Regular cardiac myocyte (primary cell): ENCODE results near the gene AMDHD2. TPM values are rescaled to one million over a fixed set of nuclear protein-coding genes. Genes with fewer than 3 reads are reported as not detected.

Experiments
- total RNA-seq: library from RNA; depleted of rRNA; stranded (reverse); fragments of >200 nt; gene quantifications from 2 replicates; pipeline ENCODE4 v1.2.3, GENCODE V29; 2014

Gene AMDHD2, protein sequence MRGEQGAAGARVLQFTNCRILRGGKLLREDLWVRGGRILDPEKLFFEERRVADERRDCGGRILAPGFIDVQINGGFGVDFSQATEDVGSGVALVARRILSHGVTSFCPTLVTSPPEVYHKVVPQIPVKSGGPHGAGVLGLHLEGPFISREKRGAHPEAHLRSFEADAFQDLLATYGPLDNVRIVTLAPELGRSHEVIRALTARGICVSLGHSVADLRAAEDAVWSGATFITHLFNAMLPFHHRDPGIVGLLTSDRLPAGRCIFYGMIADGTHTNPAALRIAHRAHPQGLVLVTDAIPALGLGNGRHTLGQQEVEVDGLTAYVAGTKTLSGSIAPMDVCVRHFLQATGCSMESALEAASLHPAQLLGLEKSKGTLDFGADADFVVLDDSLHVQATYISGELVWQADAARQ
- 24.0 and 42.3 TPM in 2 replicates for total RNA-seq

DNA sequence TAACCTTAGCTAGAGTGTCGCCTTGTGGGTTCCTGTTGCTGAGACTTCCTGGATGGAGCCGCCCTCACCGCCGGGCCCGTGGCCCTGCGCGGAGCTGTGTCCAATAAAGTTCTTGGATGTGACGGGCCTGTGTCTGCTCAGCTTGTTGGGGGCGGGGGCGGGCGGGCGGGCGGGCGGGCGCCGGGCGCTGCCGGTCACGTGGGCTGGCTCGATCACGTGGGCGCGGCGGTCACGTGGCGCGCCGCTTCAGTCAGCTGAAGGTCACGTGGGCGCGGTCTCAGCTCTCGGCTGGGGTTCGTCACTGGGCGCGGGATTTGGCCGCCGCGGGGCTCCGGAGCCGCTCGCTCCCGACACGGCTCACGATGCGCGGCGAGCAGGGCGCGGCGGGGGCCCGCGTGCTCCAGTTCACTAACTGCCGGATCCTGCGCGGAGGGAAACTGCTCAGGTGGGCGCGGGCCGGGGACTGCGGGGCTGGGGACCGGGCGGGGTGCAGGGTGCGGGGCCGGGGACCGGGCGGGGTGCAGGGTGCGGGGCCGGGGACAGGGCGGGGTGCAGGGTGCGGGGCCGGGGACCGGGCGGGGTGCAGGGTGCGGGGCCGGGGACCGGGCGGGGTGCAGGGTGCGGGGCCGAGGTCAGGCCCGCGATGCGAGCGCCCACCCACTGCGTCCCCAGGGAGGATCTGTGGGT, at the start of gene AMDHD2:
Gene AMDHD2, plus strand, starts transcription at position 275 of the 687 bp plus-strand sequence. Its CDS starts 88 bp downstream, at position 363.

DNA sequence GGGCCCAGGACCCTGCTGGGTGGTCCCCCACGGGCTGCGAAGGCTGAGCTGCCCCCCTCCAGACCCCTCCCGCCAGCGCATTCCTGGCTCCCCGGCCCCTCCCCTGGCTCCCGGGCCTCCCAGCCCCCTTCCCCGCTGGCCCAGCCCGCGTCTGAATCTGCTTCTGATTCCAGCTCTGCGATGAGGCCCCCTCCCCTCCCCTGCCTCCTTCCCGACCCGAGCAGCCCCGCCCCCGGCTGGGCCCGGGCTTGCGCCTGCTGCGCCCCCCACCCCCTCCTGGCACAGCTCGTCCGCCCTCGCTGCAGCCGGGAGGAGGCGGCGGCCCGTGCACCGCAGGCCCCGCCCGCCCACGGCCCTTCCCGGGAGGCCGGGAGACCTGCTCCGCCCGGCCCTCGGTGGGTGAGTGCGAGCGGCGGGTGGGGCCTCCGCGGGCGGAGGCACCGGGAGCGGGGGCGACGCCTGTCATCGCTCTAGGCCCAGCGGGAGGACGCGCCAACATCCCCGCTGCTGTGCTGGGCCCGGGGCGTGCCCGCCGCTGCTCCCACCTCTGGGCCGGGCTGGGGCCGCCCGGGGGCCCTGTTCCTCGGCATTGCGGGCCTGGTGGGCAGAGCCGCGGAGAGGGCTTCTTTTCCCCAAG, 49.0 kb upstream of the AMDHD2 start, which contains the start of gene NTN3:
Gene NTN3, plus strand, starts transcription at position 282 of the 637 bp plus-strand sequence. CDS start 405 bp downstream, outside the sequence.

DNA sequence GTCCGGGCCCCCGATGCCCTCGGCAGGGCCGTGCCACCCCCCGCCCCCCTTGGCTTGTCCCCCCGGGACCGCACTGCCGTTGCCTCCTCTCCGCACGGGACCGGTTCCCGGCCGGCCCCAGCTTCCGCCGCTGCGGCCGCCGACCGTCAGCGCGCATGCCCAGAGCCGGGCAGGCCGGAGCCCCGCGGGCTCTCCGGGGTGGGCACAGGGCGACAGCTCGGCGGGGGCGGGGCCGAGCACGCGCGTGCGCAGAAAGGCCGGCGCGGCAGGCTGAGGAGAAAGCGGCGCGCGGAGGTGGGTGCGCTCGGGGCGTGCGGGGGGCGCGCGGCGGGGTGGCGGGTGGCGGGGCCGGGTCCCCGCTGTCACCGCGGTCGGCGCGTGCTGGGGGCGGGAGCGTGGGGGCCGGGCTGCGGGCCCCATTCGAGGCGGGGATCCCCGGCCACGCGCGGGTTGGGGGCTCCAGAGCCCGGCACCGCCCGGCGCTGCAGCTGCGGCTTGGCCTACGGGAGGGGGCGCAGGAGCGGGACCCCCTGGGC, 45.2 kb upstream of the AMDHD2 start, which contains the start of gene TBC1D24:
Gene TBC1D24, plus strand, starts transcription at position 251 of the 536 bp plus-strand sequence. CDS start 21,022 bp downstream, outside the sequence.

DNA sequence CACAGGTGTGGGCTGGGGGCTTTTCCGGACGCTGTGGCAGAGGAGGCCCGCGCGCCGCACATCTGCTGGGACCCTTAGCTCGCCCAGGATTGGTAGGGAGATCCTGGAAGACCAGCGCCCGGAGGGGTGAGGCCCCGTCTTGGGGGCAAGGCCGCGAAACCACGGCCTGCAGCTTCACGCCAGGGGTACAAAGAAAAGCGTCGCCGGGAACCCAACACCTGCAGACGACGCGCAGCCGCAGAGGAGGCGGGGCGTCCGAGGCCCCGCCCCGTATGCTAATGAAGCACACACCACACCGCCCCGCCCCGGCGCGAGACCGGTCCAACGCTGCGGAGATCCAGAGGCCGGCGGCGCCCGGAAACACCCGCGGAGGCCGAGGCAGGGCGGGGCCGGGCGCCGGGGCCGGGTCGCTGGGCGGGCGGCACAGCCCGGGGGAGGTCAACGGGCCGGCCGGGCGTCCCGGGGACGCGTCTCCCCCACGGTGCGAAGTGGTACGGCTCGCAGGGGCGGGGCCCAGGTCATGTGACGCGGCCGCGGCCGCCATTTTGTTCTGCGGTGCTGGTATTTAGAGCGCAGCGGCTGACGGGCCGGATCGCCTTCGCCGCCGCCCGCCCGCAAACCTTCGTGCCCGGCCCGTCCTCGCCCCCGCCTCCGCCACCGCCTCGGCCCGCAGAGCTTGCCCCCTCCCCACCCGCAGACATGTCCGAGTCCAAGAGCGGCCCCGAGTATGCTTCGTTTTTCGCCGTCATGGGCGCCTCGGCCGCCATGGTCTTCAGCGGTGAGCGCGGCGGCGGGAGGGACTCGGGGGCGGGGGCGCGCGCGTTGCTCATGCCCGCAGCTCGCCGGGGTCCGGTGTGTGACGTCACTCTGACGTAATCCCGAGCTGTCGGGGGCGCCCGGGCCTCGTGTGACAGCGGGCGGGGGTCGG, 6.5 kb upstream of the AMDHD2 start, which contains the start of gene ATP6V0C:
Gene ATP6V0C, plus strand, starts transcription at position 548 of the 928 bp plus-strand sequence. Its CDS starts 152 bp downstream, at position 700.

DNA sequence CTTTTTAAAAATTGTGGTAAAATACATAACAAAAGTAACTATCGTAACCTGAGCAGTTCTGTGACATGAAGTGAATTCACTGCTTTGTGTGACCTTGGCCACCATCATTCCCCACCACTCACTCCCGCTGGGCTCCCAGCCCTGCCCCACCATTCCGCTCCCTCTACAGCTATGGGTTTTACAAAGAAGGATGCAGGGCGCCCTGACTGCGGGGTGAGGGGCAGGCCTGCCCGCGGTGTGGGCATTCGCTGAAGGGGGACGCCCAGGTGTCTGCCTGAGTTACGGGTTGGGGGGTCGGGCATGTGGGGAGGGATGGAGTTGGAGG, 11.2 kb downstream of the AMDHD2 start, which contains the start of gene CEMP1:
Gene CEMP1, minus strand, starts transcription at position 38 of the 325 bp plus-strand sequence. CDS start 335 bp downstream, outside the sequence.

DNA sequence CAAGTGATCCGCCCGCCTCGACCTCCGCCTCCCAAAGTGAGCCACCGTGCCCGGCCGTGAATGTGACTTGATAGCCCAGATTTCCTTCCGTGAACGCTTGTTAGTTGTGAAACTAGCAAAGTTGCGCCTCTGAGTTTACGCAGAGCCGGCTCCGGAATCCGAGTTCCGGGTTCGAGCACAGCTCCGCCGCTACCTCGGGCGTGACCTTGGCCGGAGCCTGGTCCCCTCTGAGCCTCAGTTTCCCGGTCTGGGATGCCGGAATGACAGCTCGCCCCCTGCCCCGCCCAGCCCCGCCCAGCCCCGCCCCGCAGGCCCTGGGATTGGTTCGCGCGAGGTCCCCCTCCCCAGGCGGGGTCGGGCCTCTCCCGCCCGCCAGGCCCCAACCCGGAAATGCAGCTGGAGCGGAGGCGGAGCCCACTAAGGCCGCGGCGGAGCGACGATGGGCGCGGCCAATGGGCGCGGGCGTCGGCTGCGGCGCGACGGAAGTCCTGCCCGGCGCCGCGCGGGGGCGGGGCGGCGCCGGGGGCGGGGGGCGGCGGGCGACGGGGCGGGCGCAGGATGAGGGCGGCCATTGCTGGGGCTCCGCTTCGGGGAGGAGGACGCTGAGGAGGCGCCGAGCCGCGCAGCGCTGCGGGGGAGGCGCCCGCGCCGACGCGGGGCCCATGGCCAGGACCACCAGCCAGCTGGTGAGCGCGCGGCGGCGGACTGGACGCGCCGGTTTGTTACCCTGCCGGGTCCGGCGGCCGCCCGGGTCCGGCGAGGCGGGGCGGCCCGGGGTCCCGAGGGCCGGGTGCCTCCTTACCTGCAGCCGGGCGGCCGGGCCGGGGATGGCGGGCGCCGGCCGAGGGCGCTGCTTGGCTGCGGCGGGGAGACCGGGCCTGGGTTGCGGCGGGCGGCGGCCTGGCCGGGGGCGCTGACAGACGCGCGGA, 17.5 kb downstream of the AMDHD2 start, which contains the start of gene PDPK1:
Gene PDPK1, plus strand, starts transcription at position 571 of the 929 bp plus-strand sequence. Its CDS starts 92 bp downstream, at position 663.

Other genes starting within 250 kb of the AMDHD2 start
- 2.1 and 2.8 TPM in 2 replicates for gene ABCA3, start 179.6 kb upstream of the AMDHD2 start, total RNA-seq
- gene CCNF, start 90.9 kb upstream of the AMDHD2 start, total RNA-seq, result 4.2 and 37.0 TPM in 2 replicates
- 1.7 and 12.5 TPM in 2 replicates for gene TEDC2, start 60.3 kb upstream of the AMDHD2 start, total RNA-seq
- gene NTN3, start 49.1 kb upstream of the AMDHD2 start, total RNA-seq, result 0.19 and 0.56 TPM in 2 replicates
- 11.3 and 16.3 TPM in 2 replicates for gene TBC1D24, start 45.2 kb upstream of the AMDHD2 start, total RNA-seq
- 6.8 and 8.4 TPM in 2 replicates for gene ATP6V0C, start 6.4 kb upstream of the AMDHD2 start, total RNA-seq
- not detected in 2 replicates for gene CEMP1, start 11.0 kb downstream of the AMDHD2 start, total RNA-seq
- 16.9 and 22.8 TPM in 2 replicates for gene PDPK1, start 17.6 kb downstream of the AMDHD2 start, total RNA-seq
- gene KCTD5, start 162.2 kb downstream of the AMDHD2 start, total RNA-seq, result 21.4 and 32.6 TPM in 2 replicates
- 0.19 and 0.56 TPM in 2 replicates for gene PRSS27, start 199.9 kb downstream of the AMDHD2 start, total RNA-seq
- gene SRRM2, start 232.3 kb downstream of the AMDHD2 start, total RNA-seq, result 38.5 and 43.7 TPM in 2 replicates